ENCODE data around the gene MFAP4.
A peak's percentile ranks its signal among the peaks of the same experiment; 100 is the strongest.
"Not testable (repeated sequence)": the region's sequence is repeated elsewhere in the genome, so short reads cannot be mapped to it uniquely, and the experiment has no call there.

Gene MFAP4

GRCh38 chr17:19369107-19369778 lies 17.7 kb downstream of the MFAP4 start:
- no peak for DNase-seq

GRCh38 chr17:19368229-19368628 lies 18.8 kb downstream of the MFAP4 start:
- no peak for DNase-seq

- no peak for DNase-seq
Measured at GRCh38 chr17:19366637-19366972, 20.4 kb downstream of the MFAP4 start.

- DNase-seq, result no peak
Measured at GRCh38 chr17:19365833-19366636, 21.0 kb downstream of the MFAP4 start.

- DNase-seq, result no peak
Measured at GRCh38 chr17:19365499-19365817, 21.5 kb downstream of the MFAP4 start.

GRCh38 chr17:19364699-19365498 lies 22.1 kb downstream of the MFAP4 start:
- DNase-seq, result no peak

GRCh38 chr17:19363460-19364035 lies 23.4 kb downstream of the MFAP4 start:
- DNase-seq, result no peak

- no peak for DNase-seq
Measured at GRCh38 chr17:19363114-19363438, 23.9 kb downstream of the MFAP4 start.

- peak; percentile 95 for DNase-seq
Measured at GRCh38 chr17:19362277-19363113, 24.5 kb downstream of the MFAP4 start, which contains the start of gene B9D1. Gene B9D1, minus strand, starts transcription at chr17:19362723. Its CDS starts 154 bp downstream, at chr17:19362569.

GRCh38 chr17:19361944-19362276 lies 25.1 kb downstream of the MFAP4 start:
- DNase-seq, result peak; percentile 69

GRCh38 chr17:19361326-19361725 lies 25.7 kb downstream of the MFAP4 start:
- DNase-seq, result no peak

- DNase-seq, result no peak
Measured at GRCh38 chr17:19360772-19361171, 26.2 kb downstream of the MFAP4 start.

- DNase-seq, result no peak
Measured at GRCh38 chr17:19359856-19360255, 27.1 kb downstream of the MFAP4 start.

- no peak for DNase-seq
Measured at GRCh38 chr17:19359151-19359550, 27.8 kb downstream of the MFAP4 start.

- DNase-seq, result no peak
Measured at GRCh38 chr17:19357761-19358160, 29.2 kb downstream of the MFAP4 start.

- no peak for DNase-seq
Measured at GRCh38 chr17:19357351-19357750, 29.6 kb downstream of the MFAP4 start.

- DNase-seq, result no peak
Measured at GRCh38 chr17:19354748-19355147, 32.2 kb downstream of the MFAP4 start.

- not testable (repeated sequence) for DNase-seq
Measured at GRCh38 chr17:19353401-19353800, 33.6 kb downstream of the MFAP4 start.

GRCh38 chr17:19348806-19349205 lies 38.2 kb downstream of the MFAP4 start:
- DNase-seq, result no peak

- no peak for DNase-seq
Measured at GRCh38 chr17:19348081-19348650, 38.8 kb downstream of the MFAP4 start.

- no peak for DNase-seq
Measured at GRCh38 chr17:19347323-19348080, 39.5 kb downstream of the MFAP4 start.
